ENCODE results near the gene CYLD. TPM values are rescaled to one million over a fixed set of nuclear protein-coding genes. Genes with fewer than 3 reads are reported as not detected.

Gene CYLD
- polyA plus RNA-seq, 1 experiment = 27.8 TPM

GRCh38 chr16:50802000-50802399 lies 60.1 kb downstream of the CYLD start:
- no peaks in the 10 kb centered on the region for H3K9me3 ChIP-seq (ENCODE audit: control insufficient read depth, insufficient read depth, low read length)
- CTCF ChIA-PET = interaction anchor here (5.5 kb wide), 1 partner anchor 136 kb away, joined by 140 read pairs; no protein-coding TSS in a partner anchor
- peak overlapping the region; percentile 13 for H3K27ac ChIP-seq (ENCODE audit: low read depth, low read length)
- H3K27me3 ChIP-seq (ENCODE audit: control insufficient read depth, insufficient read depth, low read length) = no peaks in the 10 kb centered on the region
- POLR2A ChIA-PET = no interaction called here
- DNase-seq (ENCODE audit: low read depth, low spot score) = peak; percentile 30
- no peak for TF ChIP-seq CTCF (IDR thresholded peaks at IDR 0.05; ENCODE audit: low read depth, low read length)
- no peak overlapping the region for H3K4me3 ChIP-seq (ENCODE audit: low read depth, low read length)

DNA sequence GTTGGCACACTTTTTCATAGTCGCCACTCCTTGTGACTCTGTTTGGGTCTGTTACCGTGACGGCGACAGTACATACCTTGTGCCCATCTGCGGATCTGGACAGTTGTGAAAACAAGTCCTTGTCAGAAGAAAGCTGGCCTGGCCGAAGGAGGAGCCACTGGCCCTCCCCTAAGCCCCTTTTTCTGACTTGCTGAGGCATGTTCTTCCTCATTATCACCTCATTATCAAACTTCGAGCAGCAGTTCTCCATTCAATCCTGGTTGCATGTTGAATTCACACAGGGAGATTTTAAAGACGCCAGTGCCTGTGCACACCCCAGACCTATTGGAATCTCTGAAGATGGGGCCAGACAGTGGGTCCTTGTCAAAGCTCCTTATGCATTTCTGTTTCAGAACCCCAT lies 61.1 kb downstream of the CYLD start:
- Histone ChIP-seq H3K27ac (ENCODE audit: low read depth, low read length) (no peak overlapping the region), H3K4me3 (ENCODE audit: low read depth, low read length) (no peak overlapping the region), H3K9me3 (ENCODE audit: control insufficient read depth, insufficient read depth, low read length) (no peaks in the 10 kb centered on the region), H3K27me3 (ENCODE audit: control insufficient read depth, insufficient read depth, low read length) (no peaks in the 10 kb centered on the region)
- POLR2A ChIA-PET = no interaction called here
- DNase-seq (ENCODE audit: low read depth, low spot score) = no peak
- no peak for TF ChIP-seq CTCF (IDR thresholded peaks at IDR 0.05; ENCODE audit: low read depth, low read length)
- CTCF ChIA-PET = interaction anchor here (0.6 to 5.5 kb wide), 9 partner anchors 10 to 648 kb away, joined by 3 to 140 read pairs (median 3); no protein-coding TSS in a partner anchor

- no peaks in the 10 kb centered on the region for H3K9me3 ChIP-seq (ENCODE audit: control insufficient read depth, insufficient read depth, low read length)
- DNase-seq (ENCODE audit: low read depth, low spot score) = no peak
- POLR2A ChIA-PET = no interaction called here
- no peak for TF ChIP-seq CTCF (IDR thresholded peaks at IDR 0.05; ENCODE audit: low read depth, low read length)
- no peaks in the 10 kb centered on the region for H3K27me3 ChIP-seq (ENCODE audit: control insufficient read depth, insufficient read depth, low read length)
- no peak overlapping the region for H3K4me3 ChIP-seq (ENCODE audit: low read depth, low read length)
- CTCF ChIA-PET = interaction anchor here (1.0 to 5.5 kb wide), 16 partner anchors 8 to 1178 kb away, joined by 3 to 140 read pairs (median 26); partner anchors contain the start of gene CNEP1R1
- no peak overlapping the region for H3K27ac ChIP-seq (ENCODE audit: low read depth, low read length)
Observed at GRCh38 chr16:50804290-50804907, 62.5 kb downstream of the CYLD start.

DNA sequence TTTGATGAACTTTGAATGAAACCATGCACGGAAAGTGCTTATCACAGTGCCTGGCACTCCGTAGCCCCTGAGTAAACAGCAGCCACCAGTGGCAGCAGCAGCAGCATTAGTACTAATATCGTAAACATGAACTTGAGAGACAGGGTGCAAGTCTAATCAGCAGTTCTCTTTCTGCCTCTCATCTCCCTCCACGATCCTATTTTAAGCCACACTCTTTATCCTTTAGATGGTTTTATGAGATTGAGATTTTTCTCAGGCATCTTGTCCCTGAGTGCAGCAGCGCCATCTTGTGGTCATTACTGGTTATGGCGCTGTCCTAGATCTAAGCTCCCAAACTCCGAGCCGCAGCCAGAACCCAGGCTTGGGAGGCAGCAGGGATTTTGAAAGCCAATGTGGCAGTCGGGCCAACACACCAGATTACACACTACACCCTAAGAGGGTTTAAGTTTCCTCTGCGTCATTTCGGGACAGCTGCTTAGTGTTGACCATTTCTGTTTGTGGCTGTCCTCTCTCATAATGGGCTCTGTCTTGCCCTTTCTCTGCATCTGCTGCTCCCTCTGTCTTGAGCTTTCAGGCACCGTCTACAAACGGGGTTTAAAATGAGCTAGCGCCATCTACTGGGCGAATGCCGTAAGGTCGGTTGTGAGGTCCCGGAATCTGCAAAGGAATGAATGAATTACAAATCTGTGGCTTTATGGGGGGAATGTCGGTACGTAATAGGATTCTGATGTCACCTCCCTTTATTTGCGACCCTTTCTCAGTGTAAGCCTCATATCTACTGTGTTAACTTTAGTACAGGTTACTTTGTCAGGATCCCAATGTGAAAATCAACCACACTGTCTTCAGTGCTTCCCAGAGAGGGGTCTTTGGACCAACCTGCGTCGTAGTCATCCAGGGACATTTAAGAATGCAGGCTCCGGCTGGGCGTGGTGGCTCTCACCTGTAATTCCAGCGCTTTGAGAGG lies 64.5 kb downstream of the CYLD start:
- Histone ChIP-seq H3K9me3 (ENCODE audit: control insufficient read depth, insufficient read depth, low read length) (no peaks in the 10 kb centered on the region), H3K27ac (ENCODE audit: low read depth, low read length) (peak overlapping the region; percentile 48), H3K27me3 (ENCODE audit: control insufficient read depth, insufficient read depth, low read length) (no peaks in the 10 kb centered on the region), H3K4me3 (ENCODE audit: low read depth, low read length) (peak overlapping the region; percentile 60)
- TF ChIP-seq CTCF (IDR thresholded peaks at IDR 0.05; ENCODE audit: low read depth, low read length) = peak; percentile 75
- CTCF ChIA-PET = interaction anchor here (0.6 to 5.5 kb wide), 165 partner anchors 8 to 1191 kb away, joined by 3 to 140 read pairs (median 4); partner anchors contain the start of genes CNEP1R1 and CYLD
- peak; percentile 77 for DNase-seq (ENCODE audit: low read depth, low spot score)
- POLR2A ChIA-PET = no interaction called here

Data from AG04450 (cell line).